ENCODE results near the gene AGO4. TPM values are rescaled to one million over a fixed set of nuclear protein-coding genes. Genes with fewer than 3 reads are reported as not detected.
"Not testable (repeated sequence)": the region's sequence is repeated elsewhere in the genome, so short reads cannot be mapped to it uniquely, and the experiment has no call there.

Gene AGO4
- total RNA-seq (2014; rRNA removed; shearing (Covaris generic)): 3.8 and 7.0 TPM in 2 replicates

DNA sequence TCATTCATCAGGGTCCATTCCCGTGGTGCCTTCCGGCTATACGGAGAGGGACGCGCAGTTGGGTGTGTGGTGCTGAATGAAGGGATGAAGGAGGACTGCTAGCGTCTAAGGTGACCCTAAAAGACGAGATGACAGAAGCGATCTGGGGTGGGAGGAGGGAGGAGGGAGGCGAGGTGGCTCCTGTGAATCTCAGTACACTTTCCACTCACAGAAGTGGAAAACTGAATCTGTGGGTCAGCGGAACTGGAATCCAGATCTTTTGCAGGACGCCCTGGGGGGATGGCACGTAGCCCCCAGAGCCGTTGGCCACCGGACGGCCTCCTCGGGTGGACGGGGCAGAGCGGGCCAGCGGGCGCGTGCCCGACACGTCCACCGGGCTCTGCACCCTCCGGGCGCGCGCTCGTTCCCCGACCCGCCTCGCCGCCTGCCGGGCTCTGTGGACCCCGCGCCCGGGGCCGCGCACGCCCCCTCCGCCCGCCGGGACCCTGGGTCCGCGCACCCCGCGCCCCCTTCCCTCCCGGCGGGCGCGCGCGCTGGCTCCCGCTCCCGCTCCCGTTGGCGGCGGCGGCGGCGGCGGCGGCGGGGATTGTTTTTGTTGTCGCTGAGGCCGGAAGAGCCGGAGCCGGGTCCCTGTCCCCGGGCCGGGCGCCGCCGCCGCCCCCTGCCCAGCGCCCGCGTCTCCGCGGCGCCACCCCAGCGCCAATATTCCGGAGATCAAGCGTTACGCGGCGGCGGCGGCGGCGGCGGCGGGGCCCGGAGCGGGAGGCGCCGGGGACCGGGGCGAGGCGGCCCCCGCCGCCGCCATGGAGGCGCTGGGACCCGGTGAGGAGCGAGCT lies at the start of gene AGO4:
Gene AGO4, plus strand, starts transcription at position 403 of the 836 bp plus-strand sequence. Its CDS starts 401 bp downstream, at position 804.
- in situ Hi-C loops (cut with HindIII; ENCODE audit: low sequenced_read_pairs): no loop called here
- DNase-seq (ENCODE audit: low spot score): peak; percentile 66

DNA sequence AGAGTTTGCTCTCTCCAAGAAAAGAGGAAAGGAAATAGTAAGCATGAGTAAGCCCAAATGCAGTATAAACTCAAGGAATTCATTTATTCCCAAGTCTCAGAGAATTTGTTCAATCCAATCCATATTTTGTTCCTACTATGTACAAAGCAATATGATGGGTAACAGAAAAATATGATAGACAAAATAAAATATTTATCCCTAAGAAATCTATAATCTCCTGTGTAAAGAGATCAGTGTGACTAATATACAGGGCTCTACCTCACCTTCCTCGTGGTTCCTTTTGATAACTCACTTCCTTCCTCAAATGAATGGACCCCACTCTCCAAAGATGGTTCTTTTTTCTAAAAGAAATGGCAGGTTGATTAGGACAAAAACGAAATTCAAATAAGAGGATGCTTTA lies 45.7 kb upstream of the AGO4 start:
- in situ Hi-C loops (cut with HindIII; ENCODE audit: low sequenced_read_pairs): no loop called here
- DNase-seq (ENCODE audit: low spot score): no peak

DNA sequence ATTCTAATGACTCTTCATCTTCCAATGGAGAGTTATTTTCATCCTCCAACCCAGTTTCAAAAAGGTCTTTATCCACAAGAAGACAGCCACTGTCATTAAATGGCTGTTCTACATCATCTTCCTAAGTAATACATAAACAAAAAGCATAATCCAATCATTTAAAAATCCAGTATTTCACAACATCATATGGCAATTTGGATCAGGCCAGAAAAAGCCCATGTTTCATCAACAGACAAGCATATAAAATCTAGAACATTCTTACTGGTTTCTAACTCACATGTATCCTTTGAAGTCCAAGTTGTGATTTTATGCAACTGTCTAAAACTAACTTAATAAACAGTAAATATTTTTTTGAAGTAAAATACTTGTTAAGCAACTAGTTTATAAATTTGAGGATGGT lies 44.6 kb upstream of the AGO4 start:
- in situ Hi-C loops (cut with HindIII; ENCODE audit: low sequenced_read_pairs): no loop called here
- no peak for DNase-seq (ENCODE audit: low spot score)

DNA sequence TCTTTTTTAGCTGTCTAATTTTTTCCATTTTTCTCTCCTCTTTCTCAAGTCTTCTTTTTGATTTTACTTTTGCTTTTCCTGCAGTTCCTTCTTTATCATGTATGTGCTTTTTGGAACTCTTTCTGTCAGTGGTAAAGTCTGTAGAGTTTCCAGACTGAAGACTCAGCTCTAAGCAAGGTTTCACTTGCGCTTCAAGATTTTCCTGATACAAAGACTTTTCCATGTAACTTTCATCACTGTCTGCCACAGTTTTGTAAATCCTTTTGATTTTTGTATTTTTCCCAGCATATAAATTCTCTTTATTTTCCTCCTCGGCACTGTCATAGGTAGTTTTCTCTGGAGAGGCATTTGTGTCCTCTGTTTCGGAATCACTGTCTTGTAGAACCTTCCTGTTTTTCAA lies 43.5 kb upstream of the AGO4 start:
- DNase-seq (ENCODE audit: low spot score): no peak
- in situ Hi-C loops (cut with HindIII; ENCODE audit: low sequenced_read_pairs): no loop called here

DNA sequence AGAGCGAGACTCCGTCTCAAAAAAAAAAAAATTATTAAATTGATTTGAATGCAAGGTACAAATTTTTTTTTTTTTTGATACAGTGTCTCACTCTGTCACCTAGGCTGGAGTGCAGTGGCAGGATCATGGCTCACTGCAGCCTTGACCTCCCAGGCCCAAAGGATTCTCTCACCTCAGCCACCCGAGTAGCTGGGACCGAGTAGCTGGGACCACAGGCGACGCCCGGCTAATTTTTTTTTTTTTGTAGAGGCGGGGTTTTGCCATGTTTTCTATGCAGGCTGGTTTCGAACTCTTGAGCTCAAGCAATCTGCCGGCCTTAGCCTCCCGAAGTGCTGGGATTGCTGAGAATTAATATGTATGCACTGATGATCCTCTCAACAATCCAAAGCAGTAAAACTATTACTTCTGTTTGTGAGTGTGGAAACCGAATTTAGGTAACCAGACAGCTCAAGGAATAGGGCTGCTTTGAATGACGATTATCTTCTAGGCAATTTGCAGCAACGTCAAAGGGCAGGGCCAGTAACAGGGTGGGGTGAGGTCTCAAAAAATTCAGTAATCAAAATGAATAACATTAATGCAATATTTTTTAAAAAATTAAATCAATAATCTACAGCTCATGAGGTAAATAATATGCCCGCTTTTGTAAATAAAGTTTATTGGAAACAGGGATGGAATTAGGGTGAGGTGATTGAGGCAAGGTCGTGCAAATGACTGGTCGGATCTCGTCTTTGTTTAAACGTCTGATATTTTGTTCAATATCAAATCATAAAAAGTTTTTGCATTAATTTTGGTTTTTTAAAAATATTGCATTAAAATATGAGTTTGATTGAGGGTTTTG lies 39.2 kb upstream of the AGO4 start:
- in situ Hi-C loops (cut with HindIII; ENCODE audit: low sequenced_read_pairs): no loop called here
- no peak for DNase-seq (ENCODE audit: low spot score)

DNA sequence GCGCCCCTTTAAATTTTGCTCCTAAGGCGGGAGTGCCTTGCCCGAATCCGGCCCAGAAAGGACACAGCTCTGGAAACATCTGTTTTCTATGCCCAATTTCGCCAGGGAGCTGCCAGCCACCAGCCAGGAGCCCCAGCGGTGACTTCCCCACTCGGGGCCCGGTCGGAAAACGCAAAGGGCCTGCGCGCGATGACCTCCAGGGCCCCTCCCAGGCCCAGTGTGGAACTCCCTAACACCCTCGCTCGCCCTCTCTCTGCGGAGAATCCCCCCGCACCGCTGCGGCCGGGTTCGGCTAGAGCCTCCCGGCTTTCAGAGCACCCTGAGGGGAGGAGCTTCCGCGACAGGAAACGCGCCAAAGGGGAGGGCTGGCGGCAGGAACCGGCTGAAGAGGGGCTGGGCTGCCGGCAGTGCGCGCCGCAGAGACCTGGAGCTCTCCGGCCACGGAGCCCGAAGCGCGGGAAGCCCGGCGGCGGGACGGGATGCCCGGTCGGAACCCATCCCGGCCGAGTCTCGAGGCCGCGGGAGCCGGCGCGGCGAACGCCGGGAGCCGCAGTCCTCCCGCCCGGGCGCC lies 38.5 kb upstream of the AGO4 start:
- in situ Hi-C loops (cut with HindIII; ENCODE audit: low sequenced_read_pairs): no loop called here
- peak; percentile 62 for DNase-seq (ENCODE audit: low spot score)

DNA sequence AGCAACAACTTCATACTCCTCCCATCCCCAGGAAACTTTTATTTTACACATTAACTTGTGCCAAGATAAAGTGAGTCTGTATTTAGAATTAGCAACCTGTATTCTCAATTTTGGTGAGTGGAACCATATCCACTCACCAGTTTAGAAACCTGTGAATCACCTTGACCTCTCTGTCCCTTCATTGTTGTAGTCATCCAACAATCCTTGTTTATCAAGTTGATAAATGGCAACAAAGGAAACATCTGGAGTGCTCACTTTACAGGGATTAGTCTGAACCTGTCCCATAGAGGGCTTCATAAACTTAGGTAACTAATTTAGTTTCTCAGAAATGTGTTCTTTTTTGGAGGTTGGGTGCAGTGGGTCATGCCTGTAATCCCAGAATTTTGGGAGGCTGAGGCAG lies 34.1 kb upstream of the AGO4 start:
- DNase-seq (ENCODE audit: low spot score): no peak
- in situ Hi-C loops (cut with HindIII; ENCODE audit: low sequenced_read_pairs): no loop called here

DNA sequence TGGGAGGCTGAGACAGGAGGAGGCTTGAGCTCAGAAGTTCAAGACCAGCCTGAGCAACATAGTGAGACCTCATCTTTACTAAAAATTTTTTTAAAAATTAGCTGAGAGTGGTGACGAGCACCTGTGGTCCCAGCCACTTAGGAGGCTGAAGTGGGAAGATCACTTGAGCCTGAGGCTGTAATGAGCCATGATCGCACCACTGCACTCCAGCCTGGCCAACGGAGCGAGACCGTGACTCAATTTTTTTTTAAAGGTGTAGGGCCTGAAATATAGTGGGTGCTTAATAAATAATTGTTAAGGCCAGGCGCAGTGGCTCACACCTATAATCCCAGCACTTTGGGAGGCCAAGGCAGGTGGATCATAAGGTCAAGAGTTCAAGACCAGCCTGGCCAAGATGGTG lies 31.6 kb upstream of the AGO4 start:
- in situ Hi-C loops (cut with HindIII; ENCODE audit: low sequenced_read_pairs); DNase-seq (ENCODE audit: low spot score): not testable (repeated sequence)

DNA sequence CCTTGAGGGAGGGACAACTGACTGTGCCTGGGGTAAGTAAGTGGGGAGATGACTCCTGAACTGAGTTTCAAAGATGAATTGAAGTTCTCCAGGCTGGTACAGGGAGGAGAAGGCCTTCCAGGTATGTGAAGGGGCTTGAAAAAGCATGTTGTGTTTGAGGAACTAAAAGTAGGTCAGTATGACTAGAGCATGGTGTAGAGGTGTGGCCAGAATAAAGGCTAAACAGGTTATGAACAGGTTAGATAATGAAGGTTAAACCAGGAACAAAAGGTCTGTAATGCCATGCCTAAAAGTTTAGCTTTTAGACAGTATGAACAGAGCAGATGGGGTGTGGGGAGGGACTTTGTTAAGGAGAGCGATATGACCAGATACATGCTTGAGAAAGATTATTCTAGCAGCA lies 30.7 kb upstream of the AGO4 start:
- in situ Hi-C loops (cut with HindIII; ENCODE audit: low sequenced_read_pairs): no loop called here
- no peak for DNase-seq (ENCODE audit: low spot score)

DNA sequence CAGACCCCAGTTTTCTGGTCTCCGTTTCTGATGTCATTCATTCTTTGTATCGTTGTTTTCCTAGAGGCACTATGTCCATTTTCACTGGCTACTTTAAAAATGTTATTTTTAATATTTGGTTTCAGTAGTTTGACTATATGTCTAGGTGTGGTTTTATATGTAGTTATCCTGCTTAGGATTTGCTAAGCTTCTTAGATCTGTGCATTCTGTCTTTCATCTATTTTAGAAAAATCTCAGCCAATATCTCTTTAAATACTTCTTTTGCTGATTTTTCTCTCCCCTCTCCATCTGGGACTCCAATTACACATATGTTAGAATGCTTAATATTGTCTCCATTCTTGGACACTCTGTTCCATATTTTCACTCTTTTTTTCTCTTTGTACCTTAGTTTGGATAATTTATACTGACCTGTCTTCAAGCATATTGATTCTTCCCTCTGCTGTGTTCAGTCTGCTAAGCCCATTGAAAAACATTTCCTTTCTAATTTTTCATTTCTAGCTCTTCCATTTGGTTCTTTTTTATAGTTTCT lies 24.7 kb upstream of the AGO4 start:
- in situ Hi-C loops (cut with HindIII; ENCODE audit: low sequenced_read_pairs): no loop called here

DNA sequence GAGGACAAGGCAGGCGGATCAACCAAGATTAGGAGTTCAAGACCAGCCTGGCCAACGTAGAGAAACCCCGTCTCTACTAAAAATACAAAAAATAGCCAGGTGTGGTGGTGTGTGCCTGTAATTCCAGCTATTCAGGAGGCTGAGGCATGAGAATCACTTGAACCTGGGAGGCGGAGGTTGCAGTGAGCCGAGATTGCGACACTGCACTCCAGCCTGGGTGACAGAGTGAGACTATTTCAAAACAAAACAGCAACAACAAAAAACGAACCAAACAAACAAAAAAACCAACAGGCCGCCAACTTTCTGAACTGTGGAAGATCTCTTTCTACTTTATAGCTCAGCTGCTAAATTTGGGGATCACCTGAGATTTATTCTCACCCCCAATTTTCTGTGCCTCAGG lies 23.5 kb upstream of the AGO4 start:
- DNase-seq (ENCODE audit: low spot score); in situ Hi-C loops (cut with HindIII; ENCODE audit: low sequenced_read_pairs): not testable (repeated sequence)

More for the DNA sequence above, 24.7 kb upstream of the AGO4 start:
- no peak for DNase-seq (ENCODE audit: low spot score)

DNA sequence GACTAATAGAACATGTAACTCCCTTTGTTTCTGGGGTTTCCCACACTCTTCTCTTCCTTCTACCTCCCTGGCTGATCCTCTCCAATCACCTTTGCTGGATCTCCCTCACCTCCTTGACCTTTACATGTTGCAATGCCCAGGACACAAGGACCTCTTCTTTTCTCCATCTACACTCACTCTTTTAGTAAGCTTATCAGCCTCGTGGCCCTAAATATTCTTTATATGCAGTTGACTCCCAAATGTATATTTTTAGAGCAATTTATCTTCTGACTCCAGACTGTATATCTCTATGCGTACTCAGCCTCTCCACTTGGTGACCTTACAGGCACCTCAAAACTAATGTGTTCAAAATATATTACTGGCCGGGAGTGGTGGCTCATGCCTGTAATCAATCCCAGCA lies 19.7 kb upstream of the AGO4 start:
- in situ Hi-C loops (cut with HindIII; ENCODE audit: low sequenced_read_pairs): no loop called here

DNA sequence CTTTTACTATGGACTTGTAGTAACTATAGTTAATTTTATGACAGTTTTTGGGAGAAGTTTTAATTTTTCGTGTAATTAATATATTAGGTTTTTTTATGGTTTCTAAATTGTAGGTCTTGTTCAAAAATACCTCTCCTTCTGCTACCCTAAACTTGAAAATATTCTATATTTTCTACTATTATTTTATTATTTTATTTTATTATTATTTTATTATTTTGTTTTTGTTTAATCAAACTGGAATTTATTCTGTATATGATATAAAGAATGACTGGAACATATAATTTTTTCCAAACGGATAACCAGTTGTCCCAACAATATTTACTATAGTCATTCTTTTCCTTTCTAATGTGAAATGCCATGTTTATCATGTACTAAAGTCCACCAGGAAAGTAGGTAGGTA lies 17.1 kb upstream of the AGO4 start:
- in situ Hi-C loops (cut with HindIII; ENCODE audit: low sequenced_read_pairs): no loop called here
- no peak for DNase-seq (ENCODE audit: low spot score)

More for the DNA sequence above, 19.7 kb upstream of the AGO4 start:
- no peak for DNase-seq (ENCODE audit: low spot score)

DNA sequence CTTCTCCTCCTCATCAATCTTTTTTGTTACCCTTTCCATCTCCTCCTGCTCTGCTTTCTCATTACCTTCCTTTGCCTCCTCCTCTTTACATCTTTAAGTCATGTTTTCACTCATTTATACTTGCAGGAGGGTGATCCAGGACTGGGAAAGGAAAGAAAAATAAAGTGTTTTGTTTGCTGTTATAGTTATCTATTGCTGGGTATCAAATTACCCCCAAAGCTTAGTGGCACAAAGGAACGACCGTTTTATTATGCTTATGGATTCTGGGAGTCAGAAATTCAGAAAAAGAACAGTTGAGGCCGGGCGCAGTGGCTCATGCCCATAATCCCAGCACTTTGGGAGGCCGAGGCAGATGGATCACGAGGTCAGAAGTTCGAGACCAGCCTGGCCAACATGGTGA lies 12.5 kb upstream of the AGO4 start:
- DNase-seq (ENCODE audit: low spot score): no peak

DNA sequence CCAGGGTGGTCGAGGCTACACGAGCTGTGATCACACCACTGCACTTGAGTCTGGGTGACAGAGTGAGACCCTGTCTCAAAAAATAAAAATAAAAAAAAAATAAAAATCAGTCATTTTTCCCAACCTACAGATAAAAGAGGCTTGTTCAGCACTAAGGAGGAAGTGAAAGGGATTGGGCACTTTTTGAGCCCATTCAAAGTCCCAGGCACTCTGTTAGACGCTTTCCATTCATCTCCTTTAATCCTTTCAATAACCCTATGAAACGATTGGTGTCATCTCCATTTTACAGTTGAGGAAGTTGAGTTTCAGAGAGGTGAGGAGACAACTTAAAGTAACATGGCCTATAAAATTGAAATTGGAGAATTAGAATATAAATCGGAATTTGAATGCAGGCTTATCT lies 10.4 kb upstream of the AGO4 start:
- in situ Hi-C loops (cut with HindIII; ENCODE audit: low sequenced_read_pairs): no loop called here

More for the DNA sequence above, 12.5 kb upstream of the AGO4 start:
- in situ Hi-C loops (cut with HindIII; ENCODE audit: low sequenced_read_pairs): no loop called here

DNA sequence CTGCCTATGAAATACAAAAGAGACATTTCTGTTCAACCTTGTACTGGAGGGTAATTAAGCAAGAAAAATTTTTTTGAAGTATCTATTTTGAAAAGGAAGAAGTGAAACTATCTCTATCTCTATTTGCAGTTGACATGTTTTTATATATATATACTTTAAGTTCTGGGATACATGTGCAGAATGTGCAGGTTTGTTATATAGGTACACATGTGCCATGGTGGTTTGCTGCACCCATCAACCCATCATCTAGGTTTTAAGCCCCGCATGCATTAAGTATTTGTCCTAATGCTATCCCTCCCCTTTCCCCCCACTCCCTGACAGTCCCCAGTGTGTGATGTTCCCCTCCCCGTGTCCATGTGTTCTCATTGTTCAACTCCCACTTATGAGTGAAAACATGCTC lies 9.8 kb upstream of the AGO4 start:
- DNase-seq (ENCODE audit: low spot score); in situ Hi-C loops (cut with HindIII; ENCODE audit: low sequenced_read_pairs): not testable (repeated sequence)

More for the DNA sequence above, 10.4 kb upstream of the AGO4 start:
- no peak for DNase-seq (ENCODE audit: low spot score)

DNA sequence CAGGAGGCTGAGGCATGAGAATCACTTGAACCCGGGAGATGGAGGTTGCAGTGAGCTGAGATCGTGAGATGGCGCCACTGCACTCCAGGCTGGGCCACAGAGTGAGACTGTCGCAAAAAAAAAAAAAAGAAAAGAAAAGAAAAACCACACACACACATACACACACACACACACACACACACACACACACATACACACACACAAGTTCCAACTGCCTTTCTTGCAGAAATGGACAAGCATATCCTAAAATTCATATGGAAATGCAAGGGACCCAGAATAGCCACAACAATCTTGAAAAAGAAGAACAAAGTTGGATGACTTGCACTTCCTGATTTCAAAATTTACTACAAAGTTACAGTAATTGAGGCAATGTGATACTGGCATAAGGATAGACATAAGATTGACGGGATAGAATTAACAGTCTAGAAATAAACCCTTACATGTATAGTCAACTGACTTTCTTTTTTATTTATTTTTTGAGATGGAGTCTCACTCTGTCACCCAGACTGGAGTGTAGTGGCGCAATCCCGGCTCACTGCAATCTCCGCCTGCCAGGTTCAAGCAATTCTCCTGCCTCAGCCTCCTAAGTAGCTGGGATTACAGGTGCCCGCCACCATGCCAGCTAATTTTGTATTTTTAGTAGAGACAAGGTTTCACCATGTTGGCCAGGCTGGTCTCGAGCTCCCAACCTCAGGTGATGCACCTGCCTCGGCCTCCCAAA lies 7.5 kb upstream of the AGO4 start:
- DNase-seq (ENCODE audit: low spot score); in situ Hi-C loops (cut with HindIII; ENCODE audit: low sequenced_read_pairs): not testable (repeated sequence)

DNA sequence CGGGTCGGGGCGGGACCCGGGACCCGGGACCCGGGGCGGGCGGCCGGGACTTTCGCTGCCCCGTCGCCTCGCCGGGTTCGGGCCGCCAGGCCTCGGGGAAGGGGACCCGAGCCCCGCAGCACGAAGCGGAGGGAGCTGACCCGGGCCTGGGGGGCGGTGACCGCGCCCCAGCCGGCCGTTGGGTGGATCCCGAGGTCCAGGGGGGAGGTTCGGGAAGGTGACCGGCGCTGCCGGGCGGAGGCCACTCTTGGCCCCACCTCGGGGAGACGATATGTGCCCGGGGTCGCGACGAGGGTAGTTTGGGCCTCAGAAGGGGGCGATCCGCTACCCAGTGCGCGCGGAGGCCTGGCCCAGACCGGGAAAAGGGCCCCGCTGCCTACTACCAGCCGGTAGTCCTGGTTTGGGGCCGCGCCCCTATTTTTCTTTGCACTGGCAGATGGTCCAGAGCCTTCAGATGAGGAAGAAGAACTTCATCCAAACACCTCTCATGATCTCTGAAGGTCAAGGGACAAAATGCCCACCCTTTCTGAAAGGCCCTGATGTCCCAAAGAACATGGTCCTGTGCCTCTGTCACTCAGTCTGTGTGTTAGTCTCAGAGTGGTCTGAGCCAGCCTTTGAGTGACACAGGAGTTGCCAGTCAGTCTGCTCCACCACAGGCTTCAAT lies 766 bp downstream of the AGO4 start:
- in situ Hi-C loops (cut with HindIII; ENCODE audit: low sequenced_read_pairs): no loop called here
- DNase-seq (ENCODE audit: low spot score): peak; percentile 56

All from G401 (cell line).